ENCODE data around the gene DQX1. TPM values are rescaled to one million over a fixed set of nuclear protein-coding genes. Genes with fewer than 3 reads are reported as not detected.

The DQX1 gene
- total and polyA plus RNA-seq, 9 of the 15 experiments (the other 6 are each of a cell fraction or from before 2014, with no cell fraction given), result 0.04 to 0.38 (median 0.18) TPM; not detected in 1

- no peak for TF ChIP-seq ZNF311 (CRISPR knock-in tag; IDR thresholded peaks at IDR 0.05)
- TF ChIP-seq ZNF589 (CRISPR knock-in tag; IDR thresholded peaks at IDR 0.05; ENCODE audit: low read depth), result peak; percentile 58; the same call in 1 of the 2 replicates
- no peak for TF ChIP-seq ZFP36 (IDR thresholded peaks at IDR 0.05; ENCODE audit: low read depth, low read length, partially characterized antibody)
- no peak for TF ChIP-seq ZBTB2 (IDR thresholded peaks at IDR 0.05)
- no peak for TF ChIP-seq HDGF (IDR thresholded peaks at IDR 0.05)
- peak; percentile 95 for TF ChIP-seq ZBTB40 (IDR thresholded peaks at IDR 0.05)
- TF ChIP-seq ZBTB40 (CRISPR knock-in tag; IDR thresholded peaks at IDR 0.05), result no peak
- no peak for TF ChIP-seq GTF2F1 (IDR thresholded peaks at IDR 0.05; ENCODE audit: low read depth, low read length)
- 0 out of 2 replicates have a peak, but pooled peaks have one; percentile 59 for TF ChIP-seq ZHX1 (conservative IDR thresholded peaks at IDR 0.05; ENCODE audit: low read length)
Measured at GRCh38 chr2:74482801-74483674, 43.0 kb downstream of the DQX1 start, which contains the start of the genes CCDC142 and TTC31 (continued).

Data from K562 (cell line).